ENCODE measurements around the gene HSPB8.

The HSPB8 gene

DNA sequence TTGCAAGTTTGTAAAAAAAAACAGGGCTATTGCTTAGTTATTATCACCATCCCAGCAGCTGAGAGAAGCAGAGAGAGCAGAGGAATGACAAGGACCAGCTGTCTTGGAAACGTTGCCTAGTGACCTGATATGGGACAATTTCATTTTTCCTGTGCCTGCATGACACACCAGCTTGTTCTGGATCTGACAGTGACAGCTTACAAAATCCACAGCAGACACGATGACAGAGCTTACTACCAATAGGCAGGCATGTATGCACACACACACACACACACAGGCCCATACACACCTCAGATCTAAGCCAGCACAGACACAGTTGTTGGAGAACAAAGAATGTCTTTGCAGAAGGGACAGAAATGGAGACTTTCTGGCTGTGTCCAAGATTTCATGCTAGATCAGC lies 25.4 kb downstream of the HSPB8 start:
- TF ChIP-seq, protein P1, sequence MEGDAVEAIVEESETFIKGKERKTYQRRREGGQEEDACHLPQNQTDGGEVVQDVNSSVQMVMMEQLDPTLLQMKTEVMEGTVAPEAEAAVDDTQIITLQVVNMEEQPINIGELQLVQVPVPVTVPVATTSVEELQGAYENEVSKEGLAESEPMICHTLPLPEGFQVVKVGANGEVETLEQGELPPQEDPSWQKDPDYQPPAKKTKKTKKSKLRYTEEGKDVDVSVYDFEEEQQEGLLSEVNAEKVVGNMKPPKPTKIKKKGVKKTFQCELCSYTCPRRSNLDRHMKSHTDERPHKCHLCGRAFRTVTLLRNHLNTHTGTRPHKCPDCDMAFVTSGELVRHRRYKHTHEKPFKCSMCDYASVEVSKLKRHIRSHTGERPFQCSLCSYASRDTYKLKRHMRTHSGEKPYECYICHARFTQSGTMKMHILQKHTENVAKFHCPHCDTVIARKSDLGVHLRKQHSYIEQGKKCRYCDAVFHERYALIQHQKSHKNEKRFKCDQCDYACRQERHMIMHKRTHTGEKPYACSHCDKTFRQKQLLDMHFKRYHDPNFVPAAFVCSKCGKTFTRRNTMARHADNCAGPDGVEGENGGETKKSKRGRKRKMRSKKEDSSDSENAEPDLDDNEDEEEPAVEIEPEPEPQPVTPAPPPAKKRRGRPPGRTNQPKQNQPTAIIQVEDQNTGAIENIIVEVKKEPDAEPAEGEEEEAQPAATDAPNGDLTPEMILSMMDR (IDR thresholded peaks at IDR 0.05; ENCODE audit: insufficient read depth, low read depth, low read length, missing control alignments): no peak
- no peak for DNase-seq (ENCODE audit: low read depth)

GRCh38 chr12:119204671-119205285 lies 26.0 kb downstream of the HSPB8 start:
- DNase-seq (ENCODE audit: low read depth): no peak
- H3K4me3 ChIP-seq (ENCODE audit: low read depth, low read length): no peak overlapping the region
- TF ChIP-seq, protein P1 (IDR thresholded peaks at IDR 0.05; ENCODE audit: insufficient read depth, low read depth, low read length, missing control alignments): no peak

More for the DNA sequence above, 25.4 kb downstream of the HSPB8 start:
- no peak overlapping the region for H3K4me3 ChIP-seq (ENCODE audit: low read depth, low read length)

GRCh38 chr12:119206348-119207062 lies 27.8 kb downstream of the HSPB8 start:
- TF ChIP-seq, protein P1 (IDR thresholded peaks at IDR 0.05; ENCODE audit: insufficient read depth, low read depth, low read length, missing control alignments): no peak
- DNase-seq (ENCODE audit: low read depth): no peak
- no peak overlapping the region for H3K4me3 ChIP-seq (ENCODE audit: low read depth, low read length)

GRCh38 chr12:119207063-119207560 lies 28.4 kb downstream of the HSPB8 start:
- no peak for DNase-seq (ENCODE audit: low read depth)
- TF ChIP-seq, protein P1 (IDR thresholded peaks at IDR 0.05; ENCODE audit: insufficient read depth, low read depth, low read length, missing control alignments): no peak
- H3K4me3 ChIP-seq (ENCODE audit: low read depth, low read length): no peak overlapping the region

GRCh38 chr12:119208626-119209061 lies 29.9 kb downstream of the HSPB8 start:
- DNase-seq (ENCODE audit: low read depth): no peak
- no peak overlapping the region for H3K4me3 ChIP-seq (ENCODE audit: low read depth, low read length)
- TF ChIP-seq, protein P1 (IDR thresholded peaks at IDR 0.05; ENCODE audit: insufficient read depth, low read depth, low read length, missing control alignments): no peak

GRCh38 chr12:119211884-119212283 lies 33.2 kb downstream of the HSPB8 start:
- TF ChIP-seq, protein P1 (IDR thresholded peaks at IDR 0.05; ENCODE audit: insufficient read depth, low read depth, low read length, missing control alignments): no peak
- no peak for DNase-seq (ENCODE audit: low read depth)
- no peak overlapping the region for H3K4me3 ChIP-seq (ENCODE audit: low read depth, low read length)

Data from GM12865 (cell line).